ENCODE data around the gene POLR3K. TPM values are rescaled to one million over a fixed set of nuclear protein-coding genes. Genes with fewer than 3 reads are reported as not detected.

Gene POLR3K
- total RNA-seq, 1 experiment from 2014 or later, result 29.3 TPM

- intact Hi-C loops (cut with micrococcal nuclease; ENCODE audit: unreplicated experiment), result no loop called here
- H3K4me3 Mint-ChIP-seq (ENCODE audit: unreplicated experiment), result no peak overlapping the region
- ChIA-PET CTCF (interaction anchor here (1.1 kb wide), 1 partner anchor 12 kb away, joined by 5 read pairs; no protein-coding TSS in a partner anchor), POLR2A (no interaction called here)
- DNase-seq, result no peak
- no TSS peak for BruUV-seq (replicated peaks)
- no peaks in the 10 kb centered on the region for H3K4me1 Mint-ChIP-seq (ENCODE audit: low read depth, unreplicated experiment)
- no peaks in the 10 kb centered on the region; the same call in none of the 2 replicates for H3K36me3 ChIP-seq (ENCODE audit: control insufficient read depth, insufficient read depth, low read length)
- TF ChIP-seq CTCF (IDR thresholded peaks at IDR 0.05; ENCODE audit: insufficient read depth in 1 of 2, low read depth in 1 of 2, low read length in 1 of 2, severe bottlenecking in 1 of 2, unreplicated experiment in 1 of 2), result no peak
- H3K4me3 ChIP-seq (ENCODE audit: low read depth, low read length), result no peak overlapping the region
- no peaks in the 10 kb centered on the region for H3K27me3 Mint-ChIP-seq (ENCODE audit: insufficient read depth, unreplicated experiment)
- H3K27me3 ChIP-seq (replicated peaks; ENCODE audit: control insufficient read depth, insufficient read depth, low read length), result no peaks in the 10 kb centered on the region
- no peaks in the 10 kb centered on the region for H3K9me3 Mint-ChIP-seq (ENCODE audit: unreplicated experiment)
- H3K4me1 ChIP-seq, result no peaks in the 10 kb centered on the region
- peak overlapping the region; percentile 72 for H3K27ac Mint-ChIP-seq (ENCODE audit: unreplicated experiment)
- H3K36me3 Mint-ChIP-seq (ENCODE audit: insufficient read depth, unreplicated experiment), result peaks cover 60% of the 10 kb centered on the region
- no peaks in the 10 kb centered on the region for H3K9me3 ChIP-seq
These were observed 31.5 kb upstream of the POLR3K start for GRCh38 chr16:84718-85406.

DNA sequence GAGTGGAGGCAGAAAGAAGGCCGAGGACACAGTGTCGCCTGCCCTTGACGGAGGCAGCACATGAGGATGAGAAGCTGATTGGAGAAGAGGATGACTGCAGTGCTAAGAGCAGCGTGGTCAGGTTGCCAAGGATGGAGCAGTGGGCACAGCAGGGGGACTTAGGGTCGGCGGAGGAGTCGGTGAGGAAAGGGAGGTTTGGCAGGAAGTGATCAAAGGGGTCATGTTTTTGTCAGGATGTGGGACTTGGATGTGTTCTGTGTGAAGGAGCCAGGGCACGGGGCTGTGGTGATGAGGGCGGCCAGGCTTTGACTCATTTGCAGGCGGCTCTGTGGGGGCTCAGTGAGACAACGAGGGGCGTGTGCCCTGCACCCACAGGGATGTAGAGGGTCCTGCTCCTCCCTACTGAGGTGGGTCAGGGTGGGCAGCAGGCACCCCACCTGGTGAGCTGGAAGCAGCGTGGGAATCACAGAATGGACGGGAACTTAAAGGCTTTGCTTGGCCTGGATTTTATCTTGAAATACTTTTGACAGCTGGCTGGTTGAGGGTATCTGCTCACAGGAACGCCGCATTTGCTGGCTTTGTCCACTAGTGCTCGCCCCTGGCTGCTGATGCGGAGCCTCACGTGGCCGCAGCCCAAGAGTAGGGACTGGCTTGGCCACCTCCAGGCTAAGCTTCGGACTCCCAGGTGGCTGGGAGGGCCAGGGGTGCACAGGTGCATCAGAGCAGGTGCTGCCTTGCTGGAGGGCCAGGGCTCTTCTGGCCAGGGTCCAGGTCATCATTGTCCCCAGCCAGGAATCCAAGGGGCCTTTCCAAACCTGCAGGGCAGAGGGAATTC, 30.6 kb upstream of the POLR3K start:
- Mint-ChIP-seq H3K27me3 (ENCODE audit: insufficient read depth, unreplicated experiment) (no peaks in the 10 kb centered on the region), H3K4me3 (ENCODE audit: unreplicated experiment) (no peak overlapping the region), H3K4me1 (ENCODE audit: low read depth, unreplicated experiment) (no peaks in the 10 kb centered on the region), H3K9me3 (ENCODE audit: unreplicated experiment) (no peaks in the 10 kb centered on the region), H3K27ac (ENCODE audit: unreplicated experiment) (no peak overlapping the region), H3K36me3 (ENCODE audit: insufficient read depth, unreplicated experiment) (peaks cover 60% of the 10 kb centered on the region)
- H3K36me3 ChIP-seq (ENCODE audit: control insufficient read depth, insufficient read depth, low read length), result no peaks in the 10 kb centered on the region; the same call in none of the 2 replicates
- no TSS peak for BruUV-seq (replicated peaks)
- H3K4me1 ChIP-seq, result no peaks in the 10 kb centered on the region
- ChIA-PET POLR2A (no interaction called here), CTCF (interaction anchor here (0.6 kb wide), 1 partner anchor 9 kb away, joined by 3 read pairs; no protein-coding TSS in a partner anchor)
- DNase-seq, result no peak
- no peak for TF ChIP-seq CTCF (IDR thresholded peaks at IDR 0.05; ENCODE audit: insufficient read depth in 1 of 2, low read depth in 1 of 2, low read length in 1 of 2, severe bottlenecking in 1 of 2, unreplicated experiment in 1 of 2)
- H3K4me3 ChIP-seq (ENCODE audit: low read depth, low read length), result no peak overlapping the region
- H3K27me3 ChIP-seq (replicated peaks; ENCODE audit: control insufficient read depth, insufficient read depth, low read length), result no peaks in the 10 kb centered on the region
- no peaks in the 10 kb centered on the region for H3K9me3 ChIP-seq
- intact Hi-C loops (cut with micrococcal nuclease; ENCODE audit: unreplicated experiment), result no loop called here

- no peaks in the 10 kb centered on the region; the same call in none of the 2 replicates for H3K36me3 ChIP-seq (ENCODE audit: control insufficient read depth, insufficient read depth, low read length)
- H3K9me3 Mint-ChIP-seq (ENCODE audit: unreplicated experiment), result no peaks in the 10 kb centered on the region
- no peak overlapping the region for H3K4me3 Mint-ChIP-seq (ENCODE audit: unreplicated experiment)
- DNase-seq, result no peak
- no peaks in the 10 kb centered on the region for H3K4me1 Mint-ChIP-seq (ENCODE audit: low read depth, unreplicated experiment)
- POLR2A ChIA-PET, result no interaction called here
- CTCF ChIA-PET, result no interaction called here
- H3K4me3 ChIP-seq (ENCODE audit: low read depth, low read length), result no peak overlapping the region
- no peaks in the 10 kb centered on the region for H3K27me3 ChIP-seq (replicated peaks; ENCODE audit: control insufficient read depth, insufficient read depth, low read length)
- no TSS peak for BruUV-seq (replicated peaks)
- no peaks in the 10 kb centered on the region for H3K9me3 ChIP-seq
- no peaks in the 10 kb centered on the region for H3K4me1 ChIP-seq
- TF ChIP-seq CTCF (IDR thresholded peaks at IDR 0.05; ENCODE audit: insufficient read depth in 1 of 2, low read depth in 1 of 2, low read length in 1 of 2, severe bottlenecking in 1 of 2, unreplicated experiment in 1 of 2), result no peak
- peaks cover 54% of the 10 kb centered on the region for H3K36me3 Mint-ChIP-seq (ENCODE audit: insufficient read depth, unreplicated experiment)
- no peaks in the 10 kb centered on the region for H3K27me3 Mint-ChIP-seq (ENCODE audit: insufficient read depth, unreplicated experiment)
- intact Hi-C loops (cut with micrococcal nuclease; ENCODE audit: unreplicated experiment), result no loop called here
- H3K27ac Mint-ChIP-seq (ENCODE audit: unreplicated experiment), result peak overlapping the region; percentile 25
These were observed 29.7 kb upstream of the POLR3K start for GRCh38 chr16:83060-83603.

All from Caco-2 (cell line).